H1 (cell line): Measurements from ENCODE around the gene SLC52A1. TPM values are rescaled to one million over a fixed set of nuclear protein-coding genes. Genes with fewer than 3 reads are reported as not detected.

ENCODE experiments used
- CTCF ChIA-PET: fragments of 300-600 bp; sonication (Branson Sonifier 250); formaldehyde crosslinking; loops from one replicate; lab custom pipeline; 2021; ENCODE audit not compliant: partially characterized antibody; lab: Charles Lee
- POLR2A ChIA-PET: fragments of 300-600 bp; sonication (Branson Sonifier 250); formaldehyde crosslinking; loops from one replicate; lab custom pipeline; 2021; ENCODE audit warnings: inconsistent platforms; ENCODE audit not compliant: partially characterized antibody; lab: Charles Lee
- DNase-seq, 2 experiments: peaks; one replicate each; pipeline versions ENCODE4 v3.0.0 to v3.0.0-alpha.2; 2010 to 2022; ENCODE audit warnings: low spot score in 2 of 2, low read depth in 1 of 2, mixed read lengths in 1 of 2
- FAIRE-seq: peaks from 2 replicates; lab custom pipeline; 2011; peaks lifted over from hg19 to GRCh38; lab: Jason Lieb, UNC
- H2AFZ ChIP-seq: 2 replicates; pipeline ENCODE4 v1.8.1; 2012; ENCODE audit warnings: low read length, inconsistent platforms
- H2AK5ac ChIP-seq: 2 replicates; pipeline ENCODE4 v1.6.1; 2013; ENCODE audit warnings: low read depth, low read length
- H2BK120ac ChIP-seq: replicated peaks from 2 replicates; pipeline ENCODE3; 2013; ENCODE audit warnings: low read depth, low read length, inconsistent platforms
- H2BK12ac ChIP-seq: 2 replicates; pipeline ENCODE4 v1.6.1; 2013; ENCODE audit warnings: low read depth, low read length
- H2BK15ac ChIP-seq: 2 replicates; pipeline ENCODE4 v1.6.1; 2013; ENCODE audit warnings: low read length
- H2BK20ac ChIP-seq: 2 replicates; pipeline ENCODE4 v1.6.1; 2013; ENCODE audit warnings: low read length
- H2BK5ac ChIP-seq: 2 replicates; pipeline ENCODE4 v1.6.1; 2013; ENCODE audit warnings: low read depth, low read length
- H3K14ac ChIP-seq: 2 replicates; pipeline ENCODE4 v1.6.1; 2013; ENCODE audit warnings: inconsistent platforms; ENCODE audit not compliant: insufficient read length
- H3K18ac ChIP-seq: 2 replicates; pipeline ENCODE4 v1.6.1; 2013; ENCODE audit warnings: low read length; ENCODE audit errors: extremely low read depth
- H3K23ac ChIP-seq: 2 replicates; pipeline ENCODE4 v1.6.1; 2013; ENCODE audit warnings: inconsistent platforms; ENCODE audit not compliant: insufficient read length
- H3K23me2 ChIP-seq: 2 replicates; pipeline ENCODE4 v1.6.1; 2013; ENCODE audit warnings: low read depth, low read length
- H3K27ac ChIP-seq: 2 replicates; pipeline ENCODE4 v1.6.1; 2011; ENCODE audit warnings: low read depth, low read length, inconsistent platforms
- H3K27me3 ChIP-seq, 4 experiments: replicated peaks in 1 of 4; 1 replicate in 1 of 4; 2 replicates in 3 of 4; pipeline versions ENCODE4 v1.6.1 to v1.8.1; 2011 to 2013; ENCODE audit warnings: low read length in 3 of 4, mild to moderate bottlenecking in 3 of 4, inconsistent platforms in 2 of 4, mixed read lengths in 2 of 4, moderate library complexity in 1 of 4; ENCODE audit not compliant: control insufficient read depth in 3 of 4, insufficient read depth in 3 of 4; ENCODE audit errors: extremely low read depth in 1 of 4
- H3K36me3 ChIP-seq, 4 experiments: 2 replicates each; pipeline versions ENCODE4 v1.6.1 to v1.8.1; 2011 to 2013; ENCODE audit warnings: mild to moderate bottlenecking in 4 of 4, low read length in 3 of 4, moderate library complexity in 2 of 4, control low read depth in 1 of 4, inconsistent platforms in 1 of 4; ENCODE audit not compliant: insufficient read depth in 4 of 4, control insufficient read depth in 2 of 4
- H3K4ac ChIP-seq: replicated peaks from 2 replicates; pipeline ENCODE3; 2013; ENCODE audit warnings: low read length, low read depth, mixed read lengths, inconsistent platforms; ENCODE audit not compliant: insufficient read length
- H3K4me1 ChIP-seq, 4 experiments: replicated peaks in 1 of 4; 1 replicate in 1 of 4; 2 replicates in 3 of 4; pipeline versions ENCODE4 v1.6.1 to v1.8.1; 2011 to 2013; ENCODE audit warnings: low read length in 3 of 4, inconsistent platforms in 2 of 4, mixed read lengths in 1 of 4; ENCODE audit not compliant: insufficient read depth in 4 of 4, control insufficient read depth in 3 of 4
- H3K4me2 ChIP-seq, 2 experiments: 2 replicates each; pipeline versions ENCODE4 v1.6.1 to v1.8.1; 2011 to 2013; ENCODE audit warnings: low read depth in 2 of 2, low read length in 2 of 2, control low read depth in 1 of 2, inconsistent platforms in 1 of 2, mild to moderate bottlenecking in 1 of 2; ENCODE audit not compliant: insufficient read depth in 1 of 2
- H3K4me3 ChIP-seq, 4 experiments: fragments of 200-600, 300-600 bp in 1 of 4; sonication (generic), shearing (Covaris generic), sonication (Bioruptor Twin) in 1 of 4; 2 replicates each; pipeline versions ENCODE4 v1.5.1 to v1.8.1; 2011 to 2016; ENCODE audit warnings: low read length in 4 of 4, low read depth in 3 of 4, control low read depth in 2 of 4, inconsistent platforms in 2 of 4, mild to moderate bottlenecking in 2 of 4, mixed read lengths in 1 of 4, moderate library complexity in 1 of 4; ENCODE audit not compliant: insufficient read depth in 2 of 4; ENCODE audit errors: extremely low read depth in 1 of 4
- H3K56ac ChIP-seq: replicated peaks from 2 replicates; pipeline ENCODE3; 2013; ENCODE audit warnings: low read depth, mild to moderate bottlenecking, mixed read lengths, low read length, inconsistent platforms; ENCODE audit not compliant: insufficient read length
- H3K79me1 ChIP-seq: 2 replicates; pipeline ENCODE4 v1.6.1; 2013; ENCODE audit warnings: low read depth, low read length, control low read depth
- H3K79me2 ChIP-seq, 2 experiments: 2 replicates each; pipeline versions ENCODE4 v1.6.1 to v1.8.1; 2012 to 2013; ENCODE audit warnings: low read length in 2 of 2, mild to moderate bottlenecking in 2 of 2, inconsistent platforms in 1 of 2; ENCODE audit not compliant: insufficient read depth in 2 of 2, control insufficient read depth in 1 of 2
- H3K9ac ChIP-seq, 4 experiments: replicated peaks in 1 of 4; 1 replicate in 1 of 4; 2 replicates in 3 of 4; pipeline versions ENCODE4 v1.6.1 to v1.8.1; 2011 to 2013; ENCODE audit warnings: low read depth in 3 of 4, low read length in 3 of 4, control low read depth in 2 of 4, mild to moderate bottlenecking in 2 of 4, moderate library complexity in 2 of 4, inconsistent platforms in 1 of 4; ENCODE audit errors: extremely low read depth in 1 of 4
- H3K9me3 ChIP-seq, 2 experiments: 2 replicates each; pipeline versions ENCODE4 v1.6.1 to v1.8.1; 2012 to 2013; ENCODE audit warnings: mild to moderate bottlenecking in 2 of 2, moderate library complexity in 2 of 2, control low read depth in 1 of 2, inconsistent platforms in 1 of 2, low read depth in 1 of 2, low read length in 1 of 2, mixed read lengths in 1 of 2; ENCODE audit not compliant: insufficient read depth in 2 of 2
- H4K20me1 ChIP-seq, 2 experiments: replicated peaks in 1 of 2; 2 replicates each; pipeline versions ENCODE3 to v1.8.1; 2011 to 2013; ENCODE audit warnings: inconsistent platforms in 2 of 2, low read length in 2 of 2, mild to moderate bottlenecking in 1 of 2; ENCODE audit not compliant: insufficient read depth in 2 of 2, control insufficient read depth in 1 of 2
- H4K5ac ChIP-seq: 2 replicates; pipeline ENCODE4 v1.6.1; 2013; ENCODE audit warnings: low read length, low read depth, mixed read lengths, inconsistent platforms; ENCODE audit not compliant: insufficient read length
- H4K8ac ChIP-seq: 2 replicates; pipeline ENCODE4 v1.8.0; 2013; ENCODE audit warnings: mild to moderate bottlenecking, moderate library complexity, low read length, inconsistent platforms; ENCODE audit not compliant: insufficient read depth; ENCODE audit errors: extremely low read depth
- H4K91ac ChIP-seq: replicated peaks from 2 replicates; pipeline ENCODE3; 2013; ENCODE audit warnings: low read length, mixed read lengths, inconsistent platforms; ENCODE audit not compliant: insufficient read length
- PHF8 ChIP-seq: fragments of 200-600 bp; sonication (generic); conservative IDR thresholded peaks from 2 replicates; pipeline ENCODE4 v1.7.1; 2012; ENCODE audit warnings: low read depth, mild to moderate bottlenecking, inconsistent platforms, low read length, moderate library complexity
- WGBS, 2 experiments: shearing (Covaris generic) in 1 of 2; methylation state at CpG; one replicate each; pipeline versions ENCODE4 v1.1.6 to v1.1.7; 2013 to 2015; ENCODE audit warnings: low lambda C conversion rate in 2 of 2, mixed read lengths in 2 of 2, inconsistent platforms in 1 of 2, low coverage in 1 of 2, missing lambda C conversion rate in 1 of 2; ENCODE audit not compliant: insufficient replicate concordance in 2 of 2, insufficient coverage in 1 of 2, insufficient read length in 1 of 2; ENCODE audit errors: extremely low coverage in 1 of 2, missing lambda C conversion rate in 1 of 2; 5-methylcytosine and 5-hydroxymethylcytosine counted together
- polyA plus RNA-seq, 7 experiments: library from polyadenylated mRNA; depleted of rRNA in 3 of 7; stranded (reverse) in 5 of 7; unstranded in 2 of 7; fragments of >200 nt in 5 of 7; fragments of 200-250 nt in 2 of 7; gene quantifications; 1 replicate in 5 of 7; 2 replicates in 1 of 7; 4 replicates in 1 of 7; pipeline versions ENCODE4 v1.2.1 to v1.2.3, GENCODE V29; 2011 to 2013; ENCODE audit warnings: missing spikeins in 2 of 7, mixed read lengths in 2 of 7
- total RNA-seq: library from RNA; stranded (reverse); fragmentation: NEBNext Ultra II Directional; extraction: Animal tissue kit (Norgen Biotek cat#: 25700); gene quantifications from 2 replicates; pipeline ENCODE4 v1.2.1, GENCODE V29; 2021

The SLC52A1 gene
- total and polyA plus RNA-seq, 2 of the 8 experiments (the other 6 are each of a cell fraction or from before 2014, with no cell fraction given) = 0.61 to 0.67 TPM

DNA sequence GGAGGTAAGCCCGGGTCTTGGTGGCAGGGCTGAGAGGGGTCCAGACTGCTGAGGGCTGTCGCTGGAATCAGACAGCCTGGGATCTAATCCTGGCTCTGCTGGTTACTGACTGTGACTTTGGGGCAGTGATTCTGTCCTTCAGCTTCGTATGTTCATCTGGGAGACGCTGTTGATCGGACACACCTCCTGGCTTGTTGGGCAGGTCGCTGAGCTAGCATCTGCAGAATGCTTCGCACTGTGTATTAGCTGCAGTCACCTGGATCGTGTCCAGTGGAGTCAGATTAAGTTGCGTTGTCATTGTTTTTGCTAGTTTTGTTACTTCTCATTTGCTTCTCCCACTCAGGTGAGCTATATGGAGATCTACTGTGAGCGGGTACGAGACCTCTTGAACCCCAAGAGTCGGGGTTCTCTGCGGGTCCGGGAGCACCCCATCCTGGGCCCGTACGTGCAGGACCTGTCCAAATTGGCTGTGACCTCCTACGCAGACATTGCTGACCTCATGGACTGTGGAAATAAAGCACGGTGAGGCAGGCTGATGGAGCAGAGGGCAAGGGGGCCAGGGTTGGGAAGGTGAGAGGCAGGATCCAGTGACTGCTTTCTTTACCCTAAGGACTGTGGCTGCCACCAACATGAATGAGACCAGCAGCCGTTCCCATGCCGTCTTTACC, 33.0 kb downstream of the SLC52A1 start:
- no peak overlapping the region for H2BK15ac ChIP-seq
- no peak overlapping the region for H2BK12ac ChIP-seq
- H3K27me3 ChIP-seq = no peaks in the 10 kb centered on the region
- H3K4ac ChIP-seq = no peak overlapping the region
- H2BK20ac ChIP-seq = no peak overlapping the region
- no peak overlapping the region for H3K14ac ChIP-seq
- H3K23ac ChIP-seq = no peak overlapping the region
- H3K56ac ChIP-seq = no peak overlapping the region
- no peak overlapping the region for H4K91ac ChIP-seq
- H3K9ac ChIP-seq = no peak overlapping the region
- 95% methylated on average over 20 of the region's 20 CpGs; no CpG with 5 or more reads in 1 of the 2 experiments for WGBS, 2 experiments
- no peak overlapping the region for H2BK120ac ChIP-seq
- no peak for TF ChIP-seq PHF8
- peaks cover 2 to 14% of the 10 kb centered on the region in 2 experiments for H4K20me1 ChIP-seq
- H3K4me1 ChIP-seq = peaks cover 4 to 17% (median 8%) of the 10 kb centered on the region in 4 experiments
- H3K79me2 ChIP-seq = peaks cover 0 to 19% of the 10 kb centered on the region in 2 experiments; a peak in 2 of 4 replicates
- no peak overlapping the region for H3K4me2 ChIP-seq
- H2BK5ac ChIP-seq = no peak overlapping the region
- ChIA-PET POLR2A (interaction anchor here (0.7 to 1.9 kb wide), 6 partner anchors 8 to 55 kb away, joined by 3 to 8 read pairs (median 4); partner anchors contain the start of gene PFN1), CTCF (interaction anchor here (0.9 to 2.1 kb wide), 3 partner anchors 21 to 59 kb away, joined by 3 to 5 read pairs (median 3); partner anchors contain the start of gene SLC52A1)
- H4K5ac ChIP-seq = no peak overlapping the region
- H3K27ac ChIP-seq = no peak overlapping the region
- H2AK5ac ChIP-seq = no peak overlapping the region
- H3K18ac ChIP-seq = no peak overlapping the region
- DNase-seq = no peak
- H3K79me1 ChIP-seq = peaks cover 11% of the 10 kb centered on the region
- H4K8ac ChIP-seq = no peak overlapping the region; the same call in 1 of the 2 replicates
- H3K23me2 ChIP-seq = peaks cover 5% of the 10 kb centered on the region
- no peaks in the 10 kb centered on the region for H3K9me3 ChIP-seq
- H3K4me3 ChIP-seq = no peak overlapping the region
- no peak overlapping the region for H2AFZ ChIP-seq
- FAIRE-seq = no peak
- H3K36me3 ChIP-seq = peaks cover 31 to 57% (median 41%) of the 10 kb centered on the region in 4 experiments
